ENCODE results near the gene PUS7L. TPM values are rescaled to one million over a fixed set of nuclear protein-coding genes. Genes with fewer than 3 reads are reported as not detected.

Gene PUS7L
- total and polyA plus RNA-seq, 2 experiments from 2014 or later = 36.0 to 66.1 TPM

- H3K4me3 ChIP-seq = no peak overlapping the region
- no peak overlapping the region for H3K27ac Mint-ChIP-seq
- H2AFZ ChIP-seq = no peak overlapping the region
- no peaks in the 10 kb centered on the region; the same call in 2 of the 3 replicates for H3K36me3 Mint-ChIP-seq (ENCODE audit: low read depth)
- TF ChIP-seq POLR2AphosphoS5 (IDR thresholded peaks at IDR 0.05; ENCODE audit: low read depth) (no peak), EZH2 (IDR thresholded peaks at IDR 0.05; ENCODE audit: low read depth, unreplicated experiment) (no peak), EZH2phosphoT487 (IDR thresholded peaks at IDR 0.05; ENCODE audit: unreplicated experiment) (no peak), JUNB (IDR thresholded peaks at IDR 0.05; ENCODE audit: unreplicated experiment) (no peak), STAT1 (IDR thresholded peaks at IDR 0.05; ENCODE audit: unreplicated experiment) (no peak), CREB1 (CRISPR knock-in tag; IDR thresholded peaks at IDR 0.05; ENCODE audit: low read depth) (no peak), NANOG (IDR thresholded peaks at IDR 0.05; ENCODE audit: borderline replicate concordance) (no peak), ZNF331 (CRISPR knock-in tag; IDR thresholded peaks at IDR 0.05; ENCODE audit: low read depth) (no peak), ZNF114 (CRISPR knock-in tag; IDR thresholded peaks at IDR 0.05) (no peak)
- TF ChIP-seq, protein P1, sequence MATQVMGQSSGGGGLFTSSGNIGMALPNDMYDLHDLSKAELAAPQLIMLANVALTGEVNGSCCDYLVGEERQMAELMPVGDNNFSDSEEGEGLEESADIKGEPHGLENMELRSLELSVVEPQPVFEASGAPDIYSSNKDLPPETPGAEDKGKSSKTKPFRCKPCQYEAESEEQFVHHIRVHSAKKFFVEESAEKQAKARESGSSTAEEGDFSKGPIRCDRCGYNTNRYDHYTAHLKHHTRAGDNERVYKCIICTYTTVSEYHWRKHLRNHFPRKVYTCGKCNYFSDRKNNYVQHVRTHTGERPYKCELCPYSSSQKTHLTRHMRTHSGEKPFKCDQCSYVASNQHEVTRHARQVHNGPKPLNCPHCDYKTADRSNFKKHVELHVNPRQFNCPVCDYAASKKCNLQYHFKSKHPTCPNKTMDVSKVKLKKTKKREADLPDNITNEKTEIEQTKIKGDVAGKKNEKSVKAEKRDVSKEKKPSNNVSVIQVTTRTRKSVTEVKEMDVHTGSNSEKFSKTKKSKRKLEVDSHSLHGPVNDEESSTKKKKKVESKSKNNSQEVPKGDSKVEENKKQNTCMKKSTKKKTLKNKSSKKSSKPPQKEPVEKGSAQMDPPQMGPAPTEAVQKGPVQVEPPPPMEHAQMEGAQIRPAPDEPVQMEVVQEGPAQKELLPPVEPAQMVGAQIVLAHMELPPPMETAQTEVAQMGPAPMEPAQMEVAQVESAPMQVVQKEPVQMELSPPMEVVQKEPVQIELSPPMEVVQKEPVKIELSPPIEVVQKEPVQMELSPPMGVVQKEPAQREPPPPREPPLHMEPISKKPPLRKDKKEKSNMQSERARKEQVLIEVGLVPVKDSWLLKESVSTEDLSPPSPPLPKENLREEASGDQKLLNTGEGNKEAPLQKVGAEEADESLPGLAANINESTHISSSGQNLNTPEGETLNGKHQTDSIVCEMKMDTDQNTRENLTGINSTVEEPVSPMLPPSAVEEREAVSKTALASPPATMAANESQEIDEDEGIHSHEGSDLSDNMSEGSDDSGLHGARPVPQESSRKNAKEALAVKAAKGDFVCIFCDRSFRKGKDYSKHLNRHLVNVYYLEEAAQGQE (IDR thresholded peaks at IDR 0.05; ENCODE audit: unreplicated experiment) = no peak
- TF ChIP-seq, protein P2, sequence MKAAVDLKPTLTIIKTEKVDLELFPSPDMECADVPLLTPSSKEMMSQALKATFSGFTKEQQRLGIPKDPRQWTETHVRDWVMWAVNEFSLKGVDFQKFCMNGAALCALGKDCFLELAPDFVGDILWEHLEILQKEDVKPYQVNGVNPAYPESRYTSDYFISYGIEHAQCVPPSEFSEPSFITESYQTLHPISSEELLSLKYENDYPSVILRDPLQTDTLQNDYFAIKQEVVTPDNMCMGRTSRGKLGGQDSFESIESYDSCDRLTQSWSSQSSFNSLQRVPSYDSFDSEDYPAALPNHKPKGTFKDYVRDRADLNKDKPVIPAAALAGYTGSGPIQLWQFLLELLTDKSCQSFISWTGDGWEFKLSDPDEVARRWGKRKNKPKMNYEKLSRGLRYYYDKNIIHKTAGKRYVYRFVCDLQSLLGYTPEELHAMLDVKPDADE (IDR thresholded peaks at IDR 0.05) = no peak
- TF ChIP-seq, protein P3, sequence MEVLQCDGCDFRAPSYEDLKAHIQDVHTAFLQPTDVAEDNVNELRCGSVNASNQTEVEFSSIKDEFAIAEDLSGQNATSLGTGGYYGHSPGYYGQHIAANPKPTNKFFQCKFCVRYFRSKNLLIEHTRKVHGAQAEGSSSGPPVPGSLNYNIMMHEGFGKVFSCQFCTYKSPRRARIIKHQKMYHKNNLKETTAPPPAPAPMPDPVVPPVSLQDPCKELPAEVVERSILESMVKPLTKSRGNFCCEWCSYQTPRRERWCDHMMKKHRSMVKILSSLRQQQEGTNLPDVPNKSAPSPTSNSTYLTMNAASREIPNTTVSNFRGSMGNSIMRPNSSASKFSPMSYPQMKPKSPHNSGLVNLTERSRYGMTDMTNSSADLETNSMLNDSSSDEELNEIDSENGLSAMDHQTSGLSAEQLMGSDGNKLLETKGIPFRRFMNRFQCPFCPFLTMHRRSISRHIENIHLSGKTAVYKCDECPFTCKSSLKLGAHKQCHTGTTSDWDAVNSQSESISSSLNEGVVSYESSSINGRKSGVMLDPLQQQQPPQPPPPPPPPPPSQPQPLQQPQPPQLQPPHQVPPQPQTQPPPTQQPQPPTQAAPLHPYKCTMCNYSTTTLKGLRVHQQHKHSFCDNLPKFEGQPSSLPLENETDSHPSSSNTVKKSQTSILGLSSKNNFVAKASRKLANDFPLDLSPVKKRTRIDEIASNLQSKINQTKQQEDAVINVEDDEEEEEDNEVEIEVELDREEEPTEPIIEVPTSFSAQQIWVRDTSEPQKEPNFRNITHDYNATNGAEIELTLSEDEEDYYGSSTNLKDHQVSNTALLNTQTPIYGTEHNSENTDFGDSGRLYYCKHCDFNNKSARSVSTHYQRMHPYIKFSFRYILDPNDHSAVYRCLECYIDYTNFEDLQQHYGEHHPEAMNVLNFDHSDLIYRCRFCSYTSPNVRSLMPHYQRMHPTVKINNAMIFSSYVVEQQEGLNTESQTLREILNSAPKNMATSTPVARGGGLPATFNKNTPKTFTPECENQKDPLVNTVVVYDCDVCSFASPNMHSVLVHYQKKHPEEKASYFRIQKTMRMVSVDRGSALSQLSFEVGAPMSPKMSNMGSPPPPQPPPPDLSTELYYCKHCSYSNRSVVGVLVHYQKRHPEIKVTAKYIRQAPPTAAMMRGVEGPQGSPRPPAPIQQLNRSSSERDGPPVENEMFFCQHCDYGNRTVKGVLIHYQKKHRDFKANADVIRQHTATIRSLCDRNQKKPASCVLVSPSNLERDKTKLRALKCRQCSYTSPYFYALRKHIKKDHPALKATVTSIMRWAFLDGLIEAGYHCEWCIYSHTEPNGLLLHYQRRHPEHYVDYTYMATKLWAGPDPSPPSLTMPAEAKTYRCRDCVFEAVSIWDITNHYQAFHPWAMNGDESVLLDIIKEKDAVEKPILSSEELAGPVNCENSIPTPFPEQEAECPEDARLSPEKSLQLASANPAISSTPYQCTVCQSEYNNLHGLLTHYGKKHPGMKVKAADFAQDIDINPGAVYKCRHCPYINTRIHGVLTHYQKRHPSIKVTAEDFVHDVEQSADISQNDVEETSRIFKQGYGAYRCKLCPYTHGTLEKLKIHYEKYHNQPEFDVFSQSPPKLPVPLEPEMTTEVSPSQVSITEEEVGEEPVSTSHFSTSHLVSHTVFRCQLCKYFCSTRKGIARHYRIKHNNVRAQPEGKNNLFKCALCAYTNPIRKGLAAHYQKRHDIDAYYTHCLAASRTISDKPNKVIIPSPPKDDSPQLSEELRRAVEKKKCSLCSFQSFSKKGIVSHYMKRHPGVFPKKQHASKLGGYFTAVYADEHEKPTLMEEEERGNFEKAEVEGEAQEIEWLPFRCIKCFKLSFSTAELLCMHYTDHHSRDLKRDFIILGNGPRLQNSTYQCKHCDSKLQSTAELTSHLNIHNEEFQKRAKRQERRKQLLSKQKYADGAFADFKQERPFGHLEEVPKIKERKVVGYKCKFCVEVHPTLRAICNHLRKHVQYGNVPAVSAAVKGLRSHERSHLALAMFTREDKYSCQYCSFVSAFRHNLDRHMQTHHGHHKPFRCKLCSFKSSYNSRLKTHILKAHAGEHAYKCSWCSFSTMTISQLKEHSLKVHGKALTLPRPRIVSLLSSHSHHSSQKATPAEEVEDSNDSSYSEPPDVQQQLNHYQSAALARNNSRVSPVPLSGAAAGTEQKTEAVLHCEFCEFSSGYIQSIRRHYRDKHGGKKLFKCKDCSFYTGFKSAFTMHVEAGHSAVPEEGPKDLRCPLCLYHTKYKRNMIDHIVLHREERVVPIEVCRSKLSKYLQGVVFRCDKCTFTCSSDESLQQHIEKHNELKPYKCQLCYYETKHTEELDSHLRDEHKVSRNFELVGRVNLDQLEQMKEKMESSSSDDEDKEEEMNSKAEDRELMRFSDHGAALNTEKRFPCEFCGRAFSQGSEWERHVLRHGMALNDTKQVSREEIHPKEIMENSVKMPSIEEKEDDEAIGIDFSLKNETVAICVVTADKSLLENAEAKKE (CRISPR knock-in tag; IDR thresholded peaks at IDR 0.05) = no peak
- TF ChIP-seq, protein P4, sequence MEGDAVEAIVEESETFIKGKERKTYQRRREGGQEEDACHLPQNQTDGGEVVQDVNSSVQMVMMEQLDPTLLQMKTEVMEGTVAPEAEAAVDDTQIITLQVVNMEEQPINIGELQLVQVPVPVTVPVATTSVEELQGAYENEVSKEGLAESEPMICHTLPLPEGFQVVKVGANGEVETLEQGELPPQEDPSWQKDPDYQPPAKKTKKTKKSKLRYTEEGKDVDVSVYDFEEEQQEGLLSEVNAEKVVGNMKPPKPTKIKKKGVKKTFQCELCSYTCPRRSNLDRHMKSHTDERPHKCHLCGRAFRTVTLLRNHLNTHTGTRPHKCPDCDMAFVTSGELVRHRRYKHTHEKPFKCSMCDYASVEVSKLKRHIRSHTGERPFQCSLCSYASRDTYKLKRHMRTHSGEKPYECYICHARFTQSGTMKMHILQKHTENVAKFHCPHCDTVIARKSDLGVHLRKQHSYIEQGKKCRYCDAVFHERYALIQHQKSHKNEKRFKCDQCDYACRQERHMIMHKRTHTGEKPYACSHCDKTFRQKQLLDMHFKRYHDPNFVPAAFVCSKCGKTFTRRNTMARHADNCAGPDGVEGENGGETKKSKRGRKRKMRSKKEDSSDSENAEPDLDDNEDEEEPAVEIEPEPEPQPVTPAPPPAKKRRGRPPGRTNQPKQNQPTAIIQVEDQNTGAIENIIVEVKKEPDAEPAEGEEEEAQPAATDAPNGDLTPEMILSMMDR (conservative IDR thresholded peaks at IDR 0.05; ENCODE audit: low read depth in 2 of 2) = no peak
- no peaks in the 10 kb centered on the region for H3F3A ChIP-seq (replicated peaks; ENCODE audit: low read depth)
- H3K4me1 Mint-ChIP-seq = peaks cover 17% of the 10 kb centered on the region
- no peaks in the 10 kb centered on the region for H3K9me2 ChIP-seq (ENCODE audit: insufficient read depth)
- H3K9me3 Mint-ChIP-seq = no peaks in the 10 kb centered on the region
- no peaks in the 10 kb centered on the region for H3K79me2 ChIP-seq (replicated peaks; ENCODE audit: insufficient read depth)
- H3K27ac ChIP-seq (ENCODE audit: low read depth) = no peak overlapping the region
- H3K27me3 Mint-ChIP-seq (ENCODE audit: insufficient read depth, low read depth, poor library complexity) = no peaks in the 10 kb centered on the region
- no peaks in the 10 kb centered on the region for H3K27me3 ChIP-seq (ENCODE audit: insufficient read depth)
- ATAC-seq = no peak
- H4K20me1 ChIP-seq (replicated peaks; ENCODE audit: insufficient read depth) = no peaks in the 10 kb centered on the region
- DNase-seq (ENCODE audit: low spot score) = no peak
- peaks cover 25% of the 10 kb centered on the region for H3K4me1 ChIP-seq (ENCODE audit: insufficient read depth)
- H3K36me3 ChIP-seq (ENCODE audit: insufficient read depth) = no peaks in the 10 kb centered on the region
- no peak overlapping the region for H3K4me3 Mint-ChIP-seq
- H3K4me2 ChIP-seq = peak overlapping the region; percentile 17; the same call in 1 of the 2 replicates
Measured at GRCh38 chr12:43723134-43723533, 35.5 kb downstream of the PUS7L start.

Data from GM23338 (cell line).